Measurements from ENCODE around the gene KRT16. TPM values are rescaled to one million over a fixed set of nuclear protein-coding genes. Genes with fewer than 3 reads are reported as not detected.
A peak's percentile ranks its signal among the peaks of the same experiment; 100 is the strongest.

KRT16 gene
- total RNA-seq, 6 donors from 2014 or later: not detected

- ATAC-seq (ENCODE audit: low FRiP score in 2 of 2) (no peak), DNase-seq (peak in 1 of 2 donors; percentile 90)
- 65 to 79% methylated on average over 4 to 12 of the region's 15 CpGs for WGBS, 2 donors
- Histone ChIP-seq H3K9me3 (no peaks in the 10 kb centered on the region), H3K27me3 (no peaks in the 10 kb centered on the region), H3K36me3 (no peaks in the 10 kb centered on the region), H3K4me1 (peaks cover 21 to 68% (median 43%) of the 10 kb centered on the region in 4 donors), H3K27ac (peak overlapping the region; percentile 84 to 89 (median 86)), H3K4me3 (no peak overlapping the region)
- TF ChIP-seq POLR2AphosphoS5 (IDR thresholded peaks at IDR 0.05) (no peak), EP300 (IDR thresholded peaks at IDR 0.05) (no peak), POLR2A (IDR thresholded peaks at IDR 0.05) (no peak), CTCF (IDR thresholded peaks at IDR 0.05) (no peak)
Measured at GRCh38 chr17:41650794-41651624, 38.4 kb upstream of the KRT16 start.

- ATAC-seq (ENCODE audit: low FRiP score in 2 of 2): no peak
- WGBS, 2 donors: 88 to 93% methylated on average over 10 of the region's 10 CpGs
- Histone ChIP-seq H3K4me3 (no peak overlapping the region), H3K9me3 (no peaks in the 10 kb centered on the region), H3K36me3 (no peaks in the 10 kb centered on the region), H3K4me1 (peaks cover 22 to 58% (median 38%) of the 10 kb centered on the region in 4 donors), H3K27ac (peak overlapping the region; percentile 84 to 89 (median 86)), H3K27me3 (no peaks in the 10 kb centered on the region)
- TF ChIP-seq POLR2A (IDR thresholded peaks at IDR 0.05) (no peak), POLR2AphosphoS5 (IDR thresholded peaks at IDR 0.05) (no peak), CTCF (IDR thresholded peaks at IDR 0.05) (no peak), EP300 (IDR thresholded peaks at IDR 0.05) (no peak)
- no peak for DNase-seq
Measured at GRCh38 chr17:41649923-41650519, 37.5 kb upstream of the KRT16 start.

DNA sequence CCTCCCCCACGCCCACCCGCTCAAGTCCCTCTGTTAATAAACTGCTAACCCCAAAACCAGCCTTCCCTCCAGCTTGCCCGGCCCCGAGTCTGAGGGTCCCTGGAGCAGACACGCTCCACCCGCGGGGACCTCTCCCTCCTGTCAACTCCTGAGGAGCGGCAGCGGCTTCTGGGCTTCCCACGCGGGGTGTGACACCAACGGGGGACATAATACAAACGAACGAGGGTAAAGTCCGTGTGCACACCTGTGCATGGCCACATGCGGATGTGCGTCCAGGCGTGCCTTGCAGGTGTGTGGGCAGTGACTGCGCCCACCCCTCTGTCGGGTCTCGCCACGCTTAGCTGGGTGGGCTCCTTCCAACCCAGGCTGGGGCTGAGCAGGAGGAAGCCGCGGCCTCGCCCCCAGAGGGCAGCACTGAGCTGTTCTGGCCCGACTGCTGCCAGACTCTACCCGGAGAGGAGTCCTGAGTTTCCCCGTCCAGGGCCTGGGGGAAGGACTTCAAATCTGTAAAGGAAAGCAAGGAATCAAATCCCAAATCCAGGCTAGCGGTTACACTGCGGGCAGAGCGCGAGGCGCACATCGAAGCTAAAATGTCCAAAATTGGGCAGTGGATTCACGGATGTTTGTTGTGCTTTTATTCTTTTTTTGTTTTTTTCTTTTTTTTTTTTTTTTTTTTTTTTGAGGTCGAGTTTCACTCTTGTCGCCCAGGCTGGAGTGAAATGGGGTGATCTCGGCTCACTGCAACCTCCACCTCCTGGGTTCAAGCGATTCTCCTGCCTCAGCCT is 36.0 kb upstream of the KRT16 start:
- peaks cover 21 to 44% (median 30%) of the 10 kb centered on the region in 4 donors for H3K4me1 ChIP-seq
- ATAC-seq (ENCODE audit: low FRiP score in 2 of 2) (peak; percentile 94 to 96), DNase-seq (peak; percentile 91 to 96)
- H3K27me3 ChIP-seq: no peaks in the 10 kb centered on the region
- H3K27ac ChIP-seq: peak overlapping the region in 3 of 4 donors; percentile 44 to 61 (median 61)
- H3K36me3 ChIP-seq: no peaks in the 10 kb centered on the region
- 8 to 9% methylated on average over 30 to 35 of the region's 39 CpGs for WGBS, 2 donors
- H3K9me3 ChIP-seq: no peaks in the 10 kb centered on the region
- peak overlapping the region in 3 of 4 donors; percentile 29 to 49 (median 45) for H3K4me3 ChIP-seq
- peak; percentile 93 to 98 (median 97) for TF ChIP-seq CTCF (IDR thresholded peaks at IDR 0.05)
- TF ChIP-seq EP300 (IDR thresholded peaks at IDR 0.05): no peak

- DNase-seq (peak; percentile 93 to 95), ATAC-seq (ENCODE audit: low FRiP score in 2 of 2) (peak; percentile 89 to 92)
- Histone ChIP-seq H3K27ac (peak overlapping the region in 3 of 4 donors; percentile 44 to 61 (median 61)), H3K4me3 (peak overlapping the region in 3 of 4 donors; percentile 29 to 49 (median 45)), H3K27me3 (no peaks in the 10 kb centered on the region), H3K9me3 (no peaks in the 10 kb centered on the region), H3K4me1 (peaks cover 18 to 38% (median 29%) of the 10 kb centered on the region in 4 donors), H3K36me3 (no peaks in the 10 kb centered on the region)
- no peak for TF ChIP-seq EP300 (IDR thresholded peaks at IDR 0.05)
- TF ChIP-seq POLR2A (IDR thresholded peaks at IDR 0.05): no peak
- TF ChIP-seq CTCF (IDR thresholded peaks at IDR 0.05): peak; percentile 93 to 97 (median 95)
- WGBS, 2 donors: 2% methylated on average over 4 to 22 of the region's 22 CpGs
Measured at GRCh38 chr17:41647940-41648410, 35.4 kb upstream of the KRT16 start.
